CMK (cell line): ENCODE data around the gene GPC6.
"Not testable (repeated sequence)": the region's sequence is repeated elsewhere in the genome, so short reads cannot be mapped to it uniquely, and the experiment has no call there.

ENCODE experiments used
- DNase-seq: peaks from one replicate; pipeline ENCODE4 v3.0.0-alpha.2; 2010; ENCODE audit warnings: low read depth

The GPC6 gene

GRCh38 chr13:94329277-94329676, 1102.7 kb downstream of the GPC6 start:
- no peak for DNase-seq

- no peak for DNase-seq
Measured at GRCh38 chr13:94329754-94330551, 1103.3 kb downstream of the GPC6 start.

DNA sequence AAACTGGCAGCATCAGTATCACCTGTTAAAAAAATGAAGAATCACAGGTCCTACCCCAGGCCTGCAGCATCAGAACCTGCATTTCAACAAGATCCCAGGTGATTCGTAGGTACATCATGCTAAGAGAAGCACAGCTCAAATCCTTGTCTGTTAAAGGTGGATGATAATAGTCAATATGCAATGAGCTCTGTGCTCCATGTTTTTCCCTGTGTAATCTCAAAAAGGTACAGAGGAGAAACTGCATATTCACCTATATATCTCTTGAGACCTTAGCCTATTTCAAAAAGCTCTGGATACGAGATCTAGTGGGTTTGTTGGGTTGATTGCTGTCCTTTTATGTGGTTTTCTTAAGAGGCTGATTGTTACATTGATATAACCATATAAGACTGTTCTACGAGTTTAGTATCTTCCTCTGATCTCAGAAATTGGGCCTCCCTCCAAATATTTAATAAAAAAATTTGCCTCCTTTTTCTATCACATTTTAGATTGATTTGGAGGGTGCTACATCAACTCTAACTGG, 1104.0 kb downstream of the GPC6 start:
- no peak for DNase-seq

GRCh38 chr13:94331281-94331680, 1104.7 kb downstream of the GPC6 start:
- no peak for DNase-seq

DNA sequence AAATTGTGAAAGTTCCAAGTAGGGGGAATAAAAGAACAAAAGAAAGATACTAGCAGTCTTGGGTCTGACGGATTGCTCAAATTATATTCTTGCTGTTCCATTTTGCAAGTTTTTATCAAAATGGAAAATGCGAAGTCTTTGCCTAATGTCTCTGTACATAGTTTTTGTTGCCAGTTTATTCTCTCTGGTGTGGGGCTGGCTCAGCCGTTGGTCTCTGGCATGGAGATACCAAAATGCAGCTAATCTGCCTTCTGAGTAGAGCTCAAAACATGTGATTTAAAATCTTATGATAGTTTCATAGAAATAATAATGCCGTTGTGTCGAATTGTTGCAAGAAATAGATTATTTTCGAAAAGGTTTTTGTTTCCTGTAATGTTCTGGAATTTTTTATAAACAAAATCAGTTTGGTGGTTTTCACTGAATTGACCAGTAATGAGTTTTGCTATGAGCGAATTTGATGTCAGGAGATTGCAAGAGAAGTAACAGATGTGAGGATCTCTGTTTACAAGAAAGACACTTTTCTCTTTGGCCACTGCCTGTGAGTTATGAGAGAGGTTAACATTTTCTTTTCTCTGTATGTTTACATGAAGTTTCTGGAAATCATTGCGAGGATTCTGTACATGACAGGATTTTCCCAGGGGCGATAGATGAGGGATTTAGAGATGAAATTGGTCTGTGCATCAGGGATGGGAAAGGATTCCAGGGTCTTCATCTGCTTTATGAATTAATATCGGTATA, 1105.9 kb downstream of the GPC6 start:
- no peak for DNase-seq

DNA sequence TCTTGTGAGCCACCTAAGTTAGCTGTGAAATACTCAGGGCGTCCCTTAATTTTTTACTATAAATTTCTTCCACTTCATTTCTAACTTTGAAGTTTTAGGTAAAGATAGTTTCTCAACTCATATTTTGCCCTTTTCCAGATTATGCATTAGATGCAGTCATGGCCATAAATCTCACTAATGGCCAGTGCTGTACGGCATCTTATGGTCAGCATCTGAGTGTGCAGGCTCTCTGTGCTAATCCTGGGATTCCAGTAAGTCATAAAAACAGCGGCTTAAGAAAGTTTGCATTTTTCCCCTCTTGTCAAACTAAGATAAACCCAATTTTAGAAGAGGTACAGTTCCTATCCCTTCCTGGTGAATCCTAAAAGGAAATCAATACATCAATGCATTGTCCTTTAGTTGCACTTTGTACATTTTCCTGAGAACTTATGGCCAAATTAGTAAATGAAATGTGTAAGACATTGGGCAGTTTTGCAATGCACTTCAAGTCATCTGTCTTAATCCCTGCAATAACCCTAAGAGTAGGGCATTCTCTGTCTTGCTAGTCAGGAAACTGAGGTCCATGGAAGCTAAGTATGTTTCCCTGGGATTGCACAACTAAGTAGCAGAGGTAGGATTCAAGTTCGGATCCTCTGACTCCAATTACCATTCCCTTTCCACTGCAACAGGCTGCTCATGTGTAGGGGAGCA, 1106.7 kb downstream of the GPC6 start:
- no peak for DNase-seq

DNA sequence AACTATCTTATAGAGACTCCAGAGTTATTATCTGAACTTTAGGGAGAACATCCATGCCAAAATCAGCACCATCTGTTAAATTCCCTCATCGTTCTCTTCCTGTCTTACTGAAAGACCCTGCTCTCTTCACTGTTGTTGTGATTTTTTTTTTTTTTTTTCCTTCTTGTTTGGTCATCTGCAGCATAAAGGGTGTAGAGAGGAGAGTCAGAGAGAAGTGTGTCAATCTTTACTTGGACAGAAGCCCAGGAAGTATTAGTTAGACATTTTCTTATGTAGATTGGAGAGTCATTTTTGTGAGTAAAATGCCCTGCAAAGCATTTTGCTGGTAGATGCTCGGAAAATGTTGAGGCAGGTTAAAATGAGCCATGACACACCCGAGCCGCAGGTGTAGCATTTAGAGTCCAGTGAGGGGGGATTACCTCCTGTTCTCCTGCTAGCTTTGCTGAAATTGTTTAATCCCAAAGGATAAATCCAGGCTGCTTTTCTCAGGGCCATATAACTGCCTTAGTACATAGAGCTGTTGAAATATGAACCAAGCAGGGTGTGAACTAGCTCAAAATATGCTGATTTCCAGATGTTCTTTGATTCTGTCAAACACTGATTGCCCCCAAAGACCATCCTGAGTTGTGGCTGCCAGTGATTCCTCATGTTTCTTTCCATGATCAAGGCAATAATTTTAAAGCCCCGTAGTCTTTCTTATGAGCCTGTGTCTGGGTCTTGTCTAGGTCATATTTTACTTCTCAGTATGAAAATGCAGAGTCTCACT, 1109.3 kb downstream of the GPC6 start:
- DNase-seq: no peak

- DNase-seq: no peak
Measured at GRCh38 chr13:94339116-94339687, 1112.6 kb downstream of the GPC6 start.

- DNase-seq: no peak
Measured at GRCh38 chr13:94342436-94343242, 1116.0 kb downstream of the GPC6 start.

DNA sequence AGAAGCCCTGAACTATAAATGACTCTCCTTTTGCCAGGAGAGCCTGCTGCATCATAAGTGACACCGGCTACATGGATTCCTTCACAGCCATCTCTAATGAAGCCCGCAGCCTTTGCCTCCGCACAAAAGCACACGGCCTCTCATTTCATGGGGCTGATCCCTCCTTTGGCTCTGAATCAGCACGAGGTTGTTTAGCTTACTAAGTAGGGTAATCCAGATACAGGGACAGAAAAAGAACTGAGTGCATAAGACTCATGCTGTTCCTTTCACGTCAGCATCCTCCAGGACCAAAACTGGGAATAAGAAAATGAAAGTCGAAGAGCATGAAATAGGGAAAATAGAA, 1116.6 kb downstream of the GPC6 start:
- DNase-seq: no peak

DNA sequence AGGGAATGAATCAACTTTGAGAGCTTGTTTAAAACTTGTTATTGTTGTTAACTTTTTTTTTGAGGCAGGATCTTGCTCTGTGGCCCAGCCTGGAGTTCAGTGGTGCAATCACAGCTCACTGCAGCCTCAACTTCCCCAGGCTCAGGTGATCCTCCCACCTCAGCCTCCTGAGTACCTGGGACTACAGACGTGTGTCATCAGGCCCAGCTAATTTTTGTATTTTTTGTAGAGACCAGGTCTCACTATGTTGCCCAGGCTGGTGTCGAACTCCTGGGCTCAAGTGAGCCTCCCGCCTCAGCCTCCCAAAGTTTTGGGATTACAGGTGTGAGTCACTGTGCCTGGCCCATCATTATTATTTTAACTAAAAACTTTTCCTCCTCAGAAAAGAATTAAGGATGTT, 1117.1 kb downstream of the GPC6 start:
- DNase-seq: not testable (repeated sequence)

DNA sequence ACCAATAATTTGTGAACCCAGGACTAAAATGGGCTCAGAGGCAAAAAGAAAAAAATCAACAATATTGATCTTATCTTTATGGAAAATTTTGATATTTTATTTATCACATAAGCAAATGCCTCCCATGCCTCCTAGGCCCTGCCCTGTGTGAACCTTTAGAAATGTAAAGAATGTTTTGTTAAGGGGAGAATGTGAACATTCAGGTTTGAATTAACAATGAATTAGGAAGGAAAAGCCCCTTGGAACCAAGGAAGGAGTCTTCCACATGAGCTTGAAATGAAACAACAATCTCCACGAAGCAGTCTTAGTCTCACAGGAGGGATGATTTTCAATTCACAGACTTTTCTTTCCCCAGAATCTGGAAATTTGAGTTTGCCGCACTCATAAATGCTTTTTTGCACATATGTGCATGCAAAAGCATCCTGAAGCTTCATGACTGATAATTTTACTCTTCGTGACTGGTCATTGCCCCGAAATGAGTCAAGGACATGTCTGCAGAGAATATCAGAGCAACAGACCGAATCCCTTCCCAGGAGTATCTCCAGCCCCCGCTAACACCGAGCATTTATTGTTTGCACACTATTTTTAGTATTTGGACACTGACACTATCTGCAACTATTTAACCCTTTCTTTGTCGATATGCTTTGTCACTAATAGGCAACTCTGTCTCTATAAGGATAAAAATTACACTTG, 1117.7 kb downstream of the GPC6 start:
- DNase-seq: no peak

GRCh38 chr13:94345374-94346195, 1119.0 kb downstream of the GPC6 start:
- no peak for DNase-seq

DNA sequence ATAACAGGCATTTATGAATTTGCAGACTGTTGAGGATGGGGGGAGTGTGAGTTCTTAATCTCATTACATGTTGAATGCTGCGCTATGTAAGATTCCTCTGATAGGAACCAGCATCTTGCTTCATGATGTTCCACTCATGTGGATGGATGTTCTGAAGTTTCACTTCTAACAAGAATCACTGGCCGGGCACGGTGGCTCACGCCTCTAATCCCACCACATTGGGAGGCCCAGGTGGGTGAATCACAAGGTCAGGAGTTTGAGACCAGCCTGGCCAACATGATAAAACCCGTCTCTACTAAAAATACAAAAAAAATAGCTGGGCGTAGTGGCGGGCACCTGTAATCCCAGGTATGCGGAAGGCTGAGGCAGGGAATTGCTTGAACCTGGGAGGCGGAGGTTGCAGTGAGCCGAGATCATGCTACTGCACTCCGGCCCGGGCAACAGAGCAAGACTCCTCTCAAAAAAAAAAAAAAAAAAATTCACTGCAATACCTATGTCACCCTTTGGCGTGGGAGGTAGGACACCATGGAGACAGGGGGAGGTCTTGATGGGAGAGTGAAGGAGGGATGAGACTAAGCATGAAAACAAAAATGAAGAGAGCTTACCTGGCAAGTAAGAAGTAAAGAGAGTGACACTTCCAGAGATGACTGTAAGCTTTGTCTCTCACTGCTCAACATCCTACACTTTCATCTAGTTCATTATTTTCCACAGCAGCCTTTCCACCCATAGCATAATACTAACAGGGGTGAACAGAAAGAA, 1119.8 kb downstream of the GPC6 start:
- no peak for DNase-seq

DNA sequence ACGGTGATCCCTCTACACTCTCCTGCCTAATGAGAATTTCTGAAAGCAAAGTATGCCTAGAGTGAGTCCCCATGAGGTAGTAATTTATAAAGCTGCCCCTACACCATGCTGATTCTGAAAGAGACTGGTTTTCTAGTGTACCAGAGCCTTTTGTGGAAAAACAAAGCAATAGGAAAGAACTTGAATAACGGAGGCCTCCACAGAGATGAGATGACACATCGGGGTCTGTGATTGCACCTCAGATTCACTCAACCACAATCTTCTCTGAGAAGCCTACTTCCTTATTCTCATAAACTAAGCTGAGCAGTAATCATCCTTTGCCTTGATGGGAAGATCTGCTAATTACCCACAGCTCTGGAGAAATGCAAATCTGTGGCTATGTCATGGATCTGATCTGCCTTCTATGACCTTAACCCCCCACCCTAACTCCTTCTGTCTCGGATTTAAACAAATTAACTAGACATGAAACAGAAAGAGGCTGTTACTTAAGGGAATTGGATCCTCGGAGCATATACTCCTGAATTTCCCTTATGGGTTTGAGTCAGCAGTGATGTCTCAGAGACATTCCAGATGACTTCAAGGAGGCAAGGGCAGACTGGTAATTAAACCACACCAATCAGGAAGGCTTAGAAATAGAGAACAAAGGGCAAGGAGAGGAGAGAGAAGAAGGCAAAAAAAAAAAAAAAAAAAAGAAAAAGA, 1124.8 kb downstream of the GPC6 start:
- DNase-seq: no peak

GRCh38 chr13:94352057-94352456, 1125.5 kb downstream of the GPC6 start:
- no peak for DNase-seq

DNA sequence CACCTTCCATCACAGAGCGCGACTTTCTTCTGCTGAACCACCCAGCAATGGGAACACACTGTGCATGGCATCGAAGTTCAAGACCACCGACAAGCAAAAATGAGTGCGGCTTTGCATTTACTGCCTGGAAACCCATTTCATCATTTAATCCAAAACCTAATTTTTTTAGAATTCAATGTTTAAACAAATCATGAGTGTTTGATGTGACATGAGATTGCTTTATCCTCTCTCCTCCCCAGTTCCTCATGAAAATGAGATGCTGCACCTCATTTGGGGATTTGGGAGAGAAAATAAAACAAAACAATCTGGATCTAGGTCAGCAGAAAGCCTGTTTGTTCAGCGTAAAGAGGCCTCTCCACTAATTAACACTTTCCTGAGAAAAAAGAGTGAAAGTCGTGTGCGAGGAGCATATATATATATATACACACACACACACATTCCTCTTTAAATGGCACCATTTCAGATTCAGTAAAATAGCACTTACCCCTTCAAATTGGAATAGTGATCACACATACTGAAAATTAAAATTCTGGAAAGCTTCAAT, 1126.6 kb downstream of the GPC6 start:
- DNase-seq: no peak

DNA sequence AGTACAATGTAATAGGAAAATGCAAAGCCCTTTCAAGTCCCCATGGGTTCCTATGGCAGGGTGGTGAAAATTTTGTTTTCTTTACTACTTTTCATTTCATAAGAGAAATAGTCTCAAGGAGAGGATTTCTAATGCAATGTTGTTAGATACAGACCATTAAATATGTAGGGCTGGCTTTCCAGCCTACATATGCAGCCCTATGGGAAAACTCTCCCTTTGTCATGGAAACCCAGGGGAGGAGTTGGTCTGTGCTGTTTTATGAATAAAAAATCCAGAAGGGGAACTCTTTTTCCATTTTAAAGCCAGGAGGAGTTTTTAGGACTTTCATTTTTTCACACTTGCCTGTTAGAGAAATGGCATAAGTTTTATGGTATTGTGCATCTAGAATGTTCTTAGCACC, 1133.3 kb downstream of the GPC6 start:
- no peak for DNase-seq
